ENCODE data around the gene CABP7. TPM values are rescaled to one million over a fixed set of nuclear protein-coding genes. Genes with fewer than 3 reads are reported as not detected.

Gene CABP7
- total and polyA plus RNA-seq, 2 donors (not counting 3 experiments of a cell fraction or from before 2014, with no cell fraction given), result not detected

DNA sequence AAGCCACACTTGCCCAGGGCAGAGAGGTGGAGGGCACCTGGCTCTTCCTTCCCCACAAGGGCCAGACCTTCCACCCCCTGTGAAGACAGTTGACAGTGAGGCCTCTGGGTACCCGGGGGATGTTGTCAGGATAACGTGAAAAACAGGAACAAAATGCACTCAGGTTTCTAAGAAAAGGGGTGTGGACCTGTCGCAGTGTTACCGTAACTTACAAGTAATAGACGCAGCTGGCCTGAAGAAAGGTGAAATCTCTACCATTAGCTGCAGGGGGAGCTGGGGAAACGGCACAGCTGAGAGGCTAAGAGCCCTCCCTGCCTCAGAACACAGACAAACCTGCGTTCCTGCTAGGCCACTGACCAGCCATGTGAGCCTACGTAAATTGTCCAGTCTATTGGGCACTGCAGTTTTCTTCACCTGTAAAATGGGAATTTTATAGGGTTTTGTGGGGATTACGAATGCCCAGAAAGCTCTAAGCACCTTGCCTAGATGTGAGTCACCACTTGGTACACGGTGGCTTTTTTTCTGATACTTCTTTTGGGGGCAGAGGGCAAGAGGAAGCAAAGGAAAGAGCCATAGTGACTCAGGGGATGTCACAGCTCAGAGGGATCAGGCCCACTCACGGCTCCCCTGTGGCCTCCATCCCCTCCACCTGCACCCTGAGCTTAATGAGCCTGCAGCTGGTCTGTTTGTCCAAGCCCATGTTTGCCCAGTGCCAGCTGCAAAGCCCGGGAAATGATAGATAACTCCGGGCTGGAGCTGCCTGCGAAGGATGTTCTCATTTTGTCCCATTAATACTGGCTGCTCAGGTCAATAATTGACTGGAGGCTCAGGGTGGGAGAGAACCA is 18.4 kb upstream of the CABP7 start:
- ChIA-PET CTCF (interaction anchor here (1.0 to 2.8 kb wide), 16 partner anchors 8 to 388 kb away, joined by 3 to 30 read pairs (median 4); no protein-coding TSS in a partner anchor), POLR2A (no interaction called here)
- Histone ChIP-seq H3K36me3 (ENCODE audit: control insufficient read depth in 2 of 2, extremely low read depth in 1 of 2, insufficient read depth in 2 of 2, low read length in 2 of 2) (peaks cover 0 to 2% of the 10 kb centered on the region in 2 experiments), H3K4me1 (ENCODE audit: control insufficient read depth, extremely low read depth, insufficient read depth, low read length) (peaks cover 10% of the 10 kb centered on the region), H2AFZ (ENCODE audit: low read depth, low read length) (no peak overlapping the region), H3K4me2 (ENCODE audit: insufficient read depth, low read length) (no peak overlapping the region), H4K20me1 (replicated peaks; ENCODE audit: control insufficient read depth, extremely low read depth, insufficient read depth, low read length) (no peaks in the 10 kb centered on the region), H3K27me3 (ENCODE audit: control insufficient read depth in 2 of 2, insufficient read depth in 2 of 2, low read length in 2 of 2) (peaks cover 15% of the 10 kb centered on the region in 2 experiments), H3K9me3 (replicated peaks; ENCODE audit: control insufficient read depth, insufficient read depth, low read length) (no peaks in the 10 kb centered on the region), H3K27ac (ENCODE audit: insufficient read depth, low read depth, low read length) (no peak overlapping the region), H3K9me1 (replicated peaks; ENCODE audit: control insufficient read depth, extremely low read depth, insufficient read depth, low read length) (no peaks in the 10 kb centered on the region), H3K4me3 (replicated peaks in 1 of 3; ENCODE audit: insufficient read depth in 1 of 3, low read depth in 1 of 3, low read length in 3 of 3) (no peak overlapping the region), H3K9ac (replicated peaks; ENCODE audit: extremely low read depth, insufficient read depth, low read length) (no peak overlapping the region), H3K79me2 (ENCODE audit: control insufficient read depth, insufficient read depth, low read length) (no peaks in the 10 kb centered on the region)
- peak; percentile 22 for DNase-seq (ENCODE audit: low read depth, low spot score)
- TF ChIP-seq MYC (IDR thresholded peaks at IDR 0.05; ENCODE audit: low read depth, low read length), result no peak
- TF ChIP-seq FOS (IDR thresholded peaks at IDR 0.05; ENCODE audit: borderline replicate concordance, insufficient read depth, low read length), result peak; percentile 74
- TF ChIP-seq POLR2A (IDR thresholded peaks at IDR 0.05; ENCODE audit: low read depth, low read length), result no peak
- TF ChIP-seq GATA2 (IDR thresholded peaks at IDR 0.05; ENCODE audit: insufficient read depth, insufficient read length, low read depth, low read length), result no peak
- TF ChIP-seq, protein P1, sequence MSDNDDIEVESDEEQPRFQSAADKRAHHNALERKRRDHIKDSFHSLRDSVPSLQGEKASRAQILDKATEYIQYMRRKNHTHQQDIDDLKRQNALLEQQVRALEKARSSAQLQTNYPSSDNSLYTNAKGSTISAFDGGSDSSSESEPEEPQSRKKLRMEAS (IDR thresholded peaks at IDR 0.05; ENCODE audit: insufficient read depth, insufficient read length), result no peak
- TF ChIP-seq JUN (IDR thresholded peaks at IDR 0.05; ENCODE audit: borderline replicate concordance, insufficient read depth, insufficient read length, low read depth), result no peak
- TF ChIP-seq POLR2AphosphoS5 (IDR thresholded peaks at IDR 0.05; ENCODE audit: insufficient read depth, low read depth, low read length), result peak; percentile 40
- TF ChIP-seq, protein P2, sequence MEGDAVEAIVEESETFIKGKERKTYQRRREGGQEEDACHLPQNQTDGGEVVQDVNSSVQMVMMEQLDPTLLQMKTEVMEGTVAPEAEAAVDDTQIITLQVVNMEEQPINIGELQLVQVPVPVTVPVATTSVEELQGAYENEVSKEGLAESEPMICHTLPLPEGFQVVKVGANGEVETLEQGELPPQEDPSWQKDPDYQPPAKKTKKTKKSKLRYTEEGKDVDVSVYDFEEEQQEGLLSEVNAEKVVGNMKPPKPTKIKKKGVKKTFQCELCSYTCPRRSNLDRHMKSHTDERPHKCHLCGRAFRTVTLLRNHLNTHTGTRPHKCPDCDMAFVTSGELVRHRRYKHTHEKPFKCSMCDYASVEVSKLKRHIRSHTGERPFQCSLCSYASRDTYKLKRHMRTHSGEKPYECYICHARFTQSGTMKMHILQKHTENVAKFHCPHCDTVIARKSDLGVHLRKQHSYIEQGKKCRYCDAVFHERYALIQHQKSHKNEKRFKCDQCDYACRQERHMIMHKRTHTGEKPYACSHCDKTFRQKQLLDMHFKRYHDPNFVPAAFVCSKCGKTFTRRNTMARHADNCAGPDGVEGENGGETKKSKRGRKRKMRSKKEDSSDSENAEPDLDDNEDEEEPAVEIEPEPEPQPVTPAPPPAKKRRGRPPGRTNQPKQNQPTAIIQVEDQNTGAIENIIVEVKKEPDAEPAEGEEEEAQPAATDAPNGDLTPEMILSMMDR (IDR thresholded peaks at IDR 0.05; ENCODE audit: extremely low read depth in 1 of 2, insufficient read depth in 1 of 2, low read depth in 1 of 2, low read length in 2 of 2), result peak; percentile 8 to 36
- no peak for TF ChIP-seq EZH2 (IDR thresholded peaks at IDR 0.05; ENCODE audit: borderline replicate concordance, low read depth, low read length, severe bottlenecking)
- intact Hi-C loops (cut with micrococcal nuclease) (loop anchor here (5.0 kb wide), 1 partner anchor 386 kb away; no protein-coding TSS in a partner anchor), dilution Hi-C loops (cut with MboI; ENCODE audit: extremely low pct_ligation_motif_present, low sequenced_read_pairs) (no loop called here)
- BruUV-seq (replicated peaks), result no TSS peak
- no peak for FAIRE-seq

Data from endothelial cell of umbilical vein (primary cell).